ENCODE data around the gene RPS15. TPM values are rescaled to one million over a fixed set of nuclear protein-coding genes. Genes with fewer than 3 reads are reported as not detected.
"Not testable (repeated sequence)": the region's sequence is repeated elsewhere in the genome, so short reads cannot be mapped to it uniquely, and the experiment has no call there.

RPS15 gene
- total RNA-seq, 6 experiments from 2014 or later: 334 to 1,615 (median 355) TPM

GRCh38 chr19:1418496-1418775 is 19.8 kb upstream of the RPS15 start:
- no peak for DNase-seq
- Histone ChIP-seq H3K36me3 (peaks cover 0 to 36% (median 20%) of the 10 kb centered on the region in 4 donors), H3K9me3 (no peaks in the 10 kb centered on the region), H3K27ac (peak overlapping the region in 1 of 3 donors; percentile 56), H3K4me3 (no peak overlapping the region), H3K4me1 (peaks cover 0 to 50% (median 19%) of the 10 kb centered on the region in 4 donors), H3K27me3 (no peaks in the 10 kb centered on the region)
- TF ChIP-seq CTCF (IDR thresholded peaks at IDR 0.05) (no peak), POLR2A (IDR thresholded peaks at IDR 0.05) (no peak)
- WGBS (ENCODE audit: insufficient coverage, low coverage, low lambda C conversion rate, missing lambda C conversion rate): 20% methylated on average over 4 of the region's 13 CpGs
- intact Hi-C loops (cut with DNase I): no loop called here
- ATAC-seq: no peak

GRCh38 chr19:1418951-1419738 is 19.1 kb upstream of the RPS15 start:
- 83% methylated on average over 4 of the region's 21 CpGs for WGBS (ENCODE audit: insufficient coverage, low coverage, low lambda C conversion rate, missing lambda C conversion rate)
- Histone ChIP-seq H3K4me1 (peaks cover 0 to 53% (median 20%) of the 10 kb centered on the region in 4 donors), H3K9me3 (no peaks in the 10 kb centered on the region), H3K27me3 (no peaks in the 10 kb centered on the region), H3K27ac (no peak overlapping the region), H3K36me3 (peaks cover 0 to 38% (median 20%) of the 10 kb centered on the region in 4 donors), H3K4me3 (no peak overlapping the region)
- intact Hi-C loops (cut with DNase I): no loop called here
- TF ChIP-seq CTCF (IDR thresholded peaks at IDR 0.05) (no peak), POLR2A (IDR thresholded peaks at IDR 0.05) (no peak)
- ATAC-seq: no peak
- no peak for DNase-seq

- H3K9me3 ChIP-seq; intact Hi-C loops (cut with DNase I); H3K4me3 ChIP-seq; DNase-seq; H3K27me3 ChIP-seq; ATAC-seq; H3K27ac ChIP-seq: not testable (repeated sequence)
- Histone ChIP-seq H3K36me3 (peaks cover 0 to 38% (median 22%) of the 10 kb centered on the region in 4 donors), H3K4me1 (peaks cover 0 to 55% (median 25%) of the 10 kb centered on the region in 4 donors)
- 96% methylated on average over 17 of the region's 43 CpGs for WGBS (ENCODE audit: insufficient coverage, low coverage, low lambda C conversion rate, missing lambda C conversion rate)
These were observed 18.1 kb upstream of the RPS15 start for GRCh38 chr19:1420085-1420484.

- H3K27me3 ChIP-seq: no peaks in the 10 kb centered on the region
- ATAC-seq: no peak
- DNase-seq: no peak
- intact Hi-C loops (cut with DNase I): no loop called here
- no peak for TF ChIP-seq POLR2A (IDR thresholded peaks at IDR 0.05)
- no peak for TF ChIP-seq CTCF (IDR thresholded peaks at IDR 0.05)
- no peak overlapping the region for H3K27ac ChIP-seq
- peaks cover 0 to 38% (median 22%) of the 10 kb centered on the region in 4 donors for H3K36me3 ChIP-seq
- 87% methylated on average over 4 of the region's 15 CpGs for WGBS (ENCODE audit: insufficient coverage, low coverage, low lambda C conversion rate, missing lambda C conversion rate)
- H3K4me3 ChIP-seq: no peak overlapping the region
- H3K9me3 ChIP-seq: no peaks in the 10 kb centered on the region
- peaks cover 0 to 54% (median 26%) of the 10 kb centered on the region in 4 donors for H3K4me1 ChIP-seq
These were observed 17.6 kb upstream of the RPS15 start for GRCh38 chr19:1420590-1420989.

GRCh38 chr19:1421218-1421957 is 16.8 kb upstream of the RPS15 start:
- H3K36me3 ChIP-seq: peaks cover 0 to 38% (median 22%) of the 10 kb centered on the region in 4 donors
- ATAC-seq: no peak

More at GRCh38 chr19:1421218-1421957, 16.8 kb upstream of the RPS15 start:
- no CpG with 5 or more reads among the region's 37 CpGs for WGBS (ENCODE audit: insufficient coverage, low coverage, low lambda C conversion rate, missing lambda C conversion rate)
- Histone ChIP-seq H3K27ac (peak overlapping the region in 1 of 3 donors; percentile 29), H3K27me3 (no peaks in the 10 kb centered on the region), H3K9me3 (no peaks in the 10 kb centered on the region), H3K4me1 (peaks cover 0 to 46% (median 19%) of the 10 kb centered on the region in 4 donors), H3K4me3 (no peak overlapping the region)
- intact Hi-C loops (cut with DNase I): no loop called here
- no peak for TF ChIP-seq POLR2A (IDR thresholded peaks at IDR 0.05)
- no peak for TF ChIP-seq CTCF (IDR thresholded peaks at IDR 0.05)
- no peak for DNase-seq

All from right lobe of liver (tissue), 6 donors.